ENCODE data around the gene FGF18.

Gene FGF18

GRCh38 chr5:171451421-171451820 lies 32.0 kb downstream of the FGF18 start:
- no peak for DNase-seq (ENCODE audit: extremely low spot score)
- ChIA-PET POLR2A (no interaction called here), CTCF (no interaction called here)
- no peak for TF ChIP-seq FOXM1 (IDR thresholded peaks at IDR 0.05; ENCODE audit: borderline replicate concordance)
- no peak for TF ChIP-seq L3MBTL2 (conservative IDR thresholded peaks at IDR 0.05)
- TF ChIP-seq NFRKB (IDR thresholded peaks at IDR 0.05): no peak
- no peak for TF ChIP-seq CTBP1 (IDR thresholded peaks at IDR 0.05; ENCODE audit: borderline replicate concordance)
- TF ChIP-seq ELF4 (IDR thresholded peaks at IDR 0.05): no peak
- no peak for TF ChIP-seq FOXA1 (IDR thresholded peaks at IDR 0.05)
- TF ChIP-seq LEF1 (IDR thresholded peaks at IDR 0.05; ENCODE audit: borderline replicate concordance): no peak
- no peak for TF ChIP-seq BHLHE40 (IDR thresholded peaks at IDR 0.05; ENCODE audit: borderline replicate concordance)
- TF ChIP-seq SUZ12 (IDR thresholded peaks at IDR 0.05): no peak
- no peak for TF ChIP-seq SP1 (IDR thresholded peaks at IDR 0.05)

GRCh38 chr5:171453056-171453725 lies 33.7 kb downstream of the FGF18 start:
- POLR2A ChIA-PET: interaction anchor here (0.8 to 1.2 kb wide), 3 partner anchors 11 to 554 kb away, joined by 3 to 4 read pairs (median 3); partner anchors contain the start of gene NPM1
- DNase-seq (ENCODE audit: extremely low spot score): no peak
- TF ChIP-seq LEF1 (IDR thresholded peaks at IDR 0.05; ENCODE audit: borderline replicate concordance) (no peak), PKNOX1 (IDR thresholded peaks at IDR 0.05) (peak; percentile 39; the same call in 1 of the 2 replicates), L3MBTL2 (conservative IDR thresholded peaks at IDR 0.05) (no peak)
- CTCF ChIA-PET: interaction anchor here (0.9 kb wide), 1 partner anchor 9 kb away, joined by 3 read pairs; no protein-coding TSS in a partner anchor

GRCh38 chr5:171453988-171454387 lies 34.5 kb downstream of the FGF18 start:
- ChIA-PET CTCF (no interaction called here), POLR2A (interaction anchor here (0.8 to 1.2 kb wide), 3 partner anchors 10 to 553 kb away, joined by 3 to 4 read pairs (median 3); partner anchors contain the start of gene NPM1)
- DNase-seq (ENCODE audit: extremely low spot score): no peak
- no peak for TF ChIP-seq HDGF (IDR thresholded peaks at IDR 0.05; ENCODE audit: borderline replicate concordance)

GRCh38 chr5:171454549-171454948 lies 35.1 kb downstream of the FGF18 start:
- POLR2A ChIA-PET: no interaction called here
- CTCF ChIA-PET: no interaction called here
- TF ChIP-seq FOXK2 (IDR thresholded peaks at IDR 0.05) (no peak), FOXM1 (IDR thresholded peaks at IDR 0.05; ENCODE audit: borderline replicate concordance) (no peak), BHLHE40 (IDR thresholded peaks at IDR 0.05; ENCODE audit: borderline replicate concordance) (no peak), NFRKB (IDR thresholded peaks at IDR 0.05) (no peak), SP1 (IDR thresholded peaks at IDR 0.05) (no peak), L3MBTL2 (conservative IDR thresholded peaks at IDR 0.05) (no peak), CTBP1 (IDR thresholded peaks at IDR 0.05; ENCODE audit: borderline replicate concordance) (no peak), PKNOX1 (IDR thresholded peaks at IDR 0.05) (no peak), ZNF384 (IDR thresholded peaks at IDR 0.05) (no peak), ARNT (IDR thresholded peaks at IDR 0.05) (no peak), FOXA1 (IDR thresholded peaks at IDR 0.05) (no peak), ELF4 (IDR thresholded peaks at IDR 0.05) (no peak)
- DNase-seq (ENCODE audit: extremely low spot score): no peak

- ChIA-PET POLR2A (no interaction called here), CTCF (no interaction called here)
- DNase-seq (ENCODE audit: extremely low spot score): no peak
- TF ChIP-seq ELF4 (IDR thresholded peaks at IDR 0.05): no peak
- TF ChIP-seq ZNF384 (IDR thresholded peaks at IDR 0.05): no peak
- TF ChIP-seq HDGF (IDR thresholded peaks at IDR 0.05; ENCODE audit: borderline replicate concordance): no peak
- TF ChIP-seq CTBP1 (IDR thresholded peaks at IDR 0.05; ENCODE audit: borderline replicate concordance): no peak
- TF ChIP-seq SUZ12 (IDR thresholded peaks at IDR 0.05): no peak
- no peak for TF ChIP-seq FOXM1 (IDR thresholded peaks at IDR 0.05; ENCODE audit: borderline replicate concordance)
- no peak for TF ChIP-seq L3MBTL2 (conservative IDR thresholded peaks at IDR 0.05)
- no peak for TF ChIP-seq PKNOX1 (IDR thresholded peaks at IDR 0.05)
- TF ChIP-seq LEF1 (IDR thresholded peaks at IDR 0.05; ENCODE audit: borderline replicate concordance): no peak
- no peak for TF ChIP-seq FOXK2 (IDR thresholded peaks at IDR 0.05)
- TF ChIP-seq SP1 (IDR thresholded peaks at IDR 0.05): no peak
- no peak for TF ChIP-seq ARNT (IDR thresholded peaks at IDR 0.05)
These were observed 36.1 kb downstream of the FGF18 start for GRCh38 chr5:171455522-171455921.

GRCh38 chr5:171457208-171457981 lies 37.9 kb downstream of the FGF18 start:
- ChIA-PET POLR2A (no interaction called here), CTCF (no interaction called here)
- no peak for TF ChIP-seq LEF1 (IDR thresholded peaks at IDR 0.05; ENCODE audit: borderline replicate concordance)
- TF ChIP-seq PKNOX1 (IDR thresholded peaks at IDR 0.05): no peak
- TF ChIP-seq TARDBP (IDR thresholded peaks at IDR 0.05): no peak
- no peak for TF ChIP-seq NFRKB (IDR thresholded peaks at IDR 0.05)
- no peak for TF ChIP-seq L3MBTL2 (conservative IDR thresholded peaks at IDR 0.05)
- no peak for DNase-seq (ENCODE audit: extremely low spot score)
